Chondrocyte (in vitro differentiated cells): ENCODE measurements around the gene SLIT3. TPM values are rescaled to one million over a fixed set of nuclear protein-coding genes. Genes with fewer than 3 reads are reported as not detected.

Experiments used
- DNase-seq: peaks from one replicate; pipeline ENCODE4 v3.0.0; 2021; ENCODE audit warnings: mixed read lengths, low spot score
- H3K27ac Mint-ChIP-seq: one replicate; pipeline ENCODE4 v1.8.0; 2021; ENCODE audit warnings: mild to moderate bottlenecking, moderate library complexity, mixed read lengths; ENCODE audit not compliant: unreplicated experiment
- H3K27me3 Mint-ChIP-seq: 2 replicates; pipeline ENCODE4 v1.8.0; 2021; ENCODE audit warnings: low read depth, mixed read lengths
- H3K36me3 Mint-ChIP-seq: 2 replicates; pipeline ENCODE4 v1.8.0; 2021; ENCODE audit warnings: low read depth, mixed read lengths
- H3K4me1 Mint-ChIP-seq: 2 replicates; pipeline ENCODE4 v1.8.0; 2021; ENCODE audit warnings: low read depth, mild to moderate bottlenecking, mixed read lengths
- H3K4me3 Mint-ChIP-seq: one replicate; pipeline ENCODE4 v1.8.0; 2021; ENCODE audit warnings: mild to moderate bottlenecking, moderate library complexity, mixed read lengths; ENCODE audit not compliant: unreplicated experiment
- H3K9me3 Mint-ChIP-seq: 2 replicates; pipeline ENCODE4 v1.8.0; 2021; ENCODE audit warnings: low read depth, mixed read lengths
- CTCF ChIP-seq: fragments of 200-600 bp; sonication (generic); IDR thresholded peaks from 2 replicates; pipeline ENCODE4 v1.5.0; 2021; ENCODE audit warnings: antibody characterized with exemption, mild to moderate bottlenecking, moderate library complexity
- total RNA-seq: library from RNA; stranded (reverse); gene quantifications from 3 replicates; pipeline ENCODE4 v1.2.1, GENCODE V29; 2021

Gene SLIT3
- total RNA-seq, 1 donor from 2014 or later, result 116 TPM

GRCh38 chr5:169343766-169344165 is 42.8 kb upstream of the SLIT3 start:
- peaks cover 5% of the 10 kb centered on the region for H3K27me3 Mint-ChIP-seq
- peaks cover 15% of the 10 kb centered on the region for H3K4me1 Mint-ChIP-seq
- no peak overlapping the region for H3K4me3 Mint-ChIP-seq
- no peak for DNase-seq
- no peaks in the 10 kb centered on the region for H3K36me3 Mint-ChIP-seq
- no peak overlapping the region for H3K27ac Mint-ChIP-seq
- no peak for TF ChIP-seq CTCF
- no peaks in the 10 kb centered on the region for H3K9me3 Mint-ChIP-seq

GRCh38 chr5:169341556-169341955 is 40.6 kb upstream of the SLIT3 start:
- Mint-ChIP-seq H3K4me1 (peaks cover 15% of the 10 kb centered on the region), H3K9me3 (no peaks in the 10 kb centered on the region), H3K27me3 (peaks cover 9% of the 10 kb centered on the region), H3K4me3 (no peak overlapping the region), H3K36me3 (no peaks in the 10 kb centered on the region), H3K27ac (no peak overlapping the region)
- no peak for DNase-seq
- TF ChIP-seq CTCF, result no peak

- Mint-ChIP-seq H3K27me3 (peaks cover 8% of the 10 kb centered on the region), H3K36me3 (no peaks in the 10 kb centered on the region), H3K9me3 (no peaks in the 10 kb centered on the region), H3K4me3 (no peak overlapping the region), H3K4me1 (peaks cover 7% of the 10 kb centered on the region), H3K27ac (no peak overlapping the region)
- no peak for TF ChIP-seq CTCF
- no peak for DNase-seq
Measured at GRCh38 chr5:169339869-169340268, 38.9 kb upstream of the SLIT3 start.

- H3K9me3 Mint-ChIP-seq, result no peaks in the 10 kb centered on the region
- peaks cover 4% of the 10 kb centered on the region for H3K4me1 Mint-ChIP-seq
- no peaks in the 10 kb centered on the region for H3K36me3 Mint-ChIP-seq
- H3K4me3 Mint-ChIP-seq, result no peak overlapping the region
- peaks cover 6% of the 10 kb centered on the region for H3K27me3 Mint-ChIP-seq
- TF ChIP-seq CTCF, result no peak
- no peak overlapping the region for H3K27ac Mint-ChIP-seq
- no peak for DNase-seq
Measured at GRCh38 chr5:169336242-169336641, 35.3 kb upstream of the SLIT3 start.

- H3K27me3 Mint-ChIP-seq, result peaks cover 6% of the 10 kb centered on the region
- H3K9me3 Mint-ChIP-seq, result no peaks in the 10 kb centered on the region
- H3K27ac Mint-ChIP-seq, result no peak overlapping the region
- no peak for TF ChIP-seq CTCF
- no peaks in the 10 kb centered on the region for H3K36me3 Mint-ChIP-seq
- H3K4me1 Mint-ChIP-seq, result peaks cover 4% of the 10 kb centered on the region
- DNase-seq, result no peak
- no peak overlapping the region for H3K4me3 Mint-ChIP-seq
Measured at GRCh38 chr5:169335806-169336205, 34.9 kb upstream of the SLIT3 start.
